ENCODE data around the gene MYO16.

- TF ChIP-seq POLR2A (IDR thresholded peaks at IDR 0.05) (no peak), CTCF (IDR thresholded peaks at IDR 0.05) (no peak)
These were observed 198.8 kb downstream of the MYO16 start for GRCh38 chr13:108828086-108828815.

Data from tibial nerve (tissue), 3 donors.